ENCODE data around the gene RMDN3.

The RMDN3 gene, protein sequence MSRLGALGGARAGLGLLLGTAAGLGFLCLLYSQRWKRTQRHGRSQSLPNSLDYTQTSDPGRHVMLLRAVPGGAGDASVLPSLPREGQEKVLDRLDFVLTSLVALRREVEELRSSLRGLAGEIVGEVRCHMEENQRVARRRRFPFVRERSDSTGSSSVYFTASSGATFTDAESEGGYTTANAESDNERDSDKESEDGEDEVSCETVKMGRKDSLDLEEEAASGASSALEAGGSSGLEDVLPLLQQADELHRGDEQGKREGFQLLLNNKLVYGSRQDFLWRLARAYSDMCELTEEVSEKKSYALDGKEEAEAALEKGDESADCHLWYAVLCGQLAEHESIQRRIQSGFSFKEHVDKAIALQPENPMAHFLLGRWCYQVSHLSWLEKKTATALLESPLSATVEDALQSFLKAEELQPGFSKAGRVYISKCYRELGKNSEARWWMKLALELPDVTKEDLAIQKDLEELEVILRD

DNA sequence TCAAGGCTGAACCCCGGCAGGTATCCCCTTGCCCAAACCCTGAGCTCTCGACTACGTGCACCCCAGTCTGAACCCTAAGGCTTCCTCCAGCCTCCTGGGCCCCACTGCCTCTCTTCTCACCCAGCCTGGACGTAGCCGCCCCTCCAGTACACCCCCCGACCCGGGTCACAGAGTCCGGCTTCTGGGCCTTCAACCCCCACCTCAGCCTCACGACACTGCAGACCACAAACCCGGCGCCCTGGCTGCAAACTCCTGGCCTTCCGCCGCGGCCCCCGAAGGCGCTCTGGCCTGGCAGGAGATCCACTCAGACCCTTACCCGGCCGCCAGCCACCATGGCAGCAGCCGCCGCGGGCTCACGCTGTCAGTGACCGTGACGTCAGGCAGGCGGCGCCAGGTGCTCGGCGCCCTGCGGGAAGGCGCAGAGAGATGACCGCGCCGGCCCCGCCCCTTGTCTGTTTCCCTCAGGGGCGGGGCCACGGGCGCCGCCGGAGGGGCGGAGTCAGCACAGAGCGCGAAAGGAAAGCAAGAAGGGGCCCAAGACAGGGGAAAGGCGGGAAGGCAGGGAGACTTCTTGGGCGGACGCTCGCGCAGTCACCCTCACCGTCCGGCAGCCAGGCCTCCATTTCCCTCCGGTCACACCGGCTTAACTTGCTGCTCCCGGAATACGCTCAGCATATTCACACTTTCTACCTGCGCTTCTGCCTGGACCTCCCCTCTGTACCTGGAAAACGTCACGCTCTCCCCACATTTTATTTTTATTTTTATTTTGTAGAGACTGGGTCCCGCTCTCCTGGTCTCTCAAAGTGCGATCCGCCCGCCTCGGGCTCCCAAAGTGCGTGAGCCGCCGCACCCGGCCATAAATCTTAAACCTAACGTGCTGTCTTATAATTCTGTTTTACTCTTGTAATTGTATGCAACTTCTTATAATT lies at the start of gene RMDN3:
RMDN3 (minus strand) TSS at position 372 of the 929 bp plus-strand sequence. CDS start 471 bp downstream, outside the sequence.
- Histone ChIP-seq H3K9ac (ENCODE audit: insufficient read length, low read depth) (peak within 1 kb of the TSS; percentile 95), H3K36me3 (ENCODE audit: insufficient read depth, insufficient read length, low read length) (peaks cover 20% of the 10 kb centered on the region), H3K4me1 (ENCODE audit: insufficient read depth, insufficient read length) (no peaks in the 10 kb centered on the region), H3K27me3 (ENCODE audit: insufficient read depth, insufficient read length) (no peaks in the 10 kb centered on the region), H3K9me3 (ENCODE audit: insufficient read depth, low read length) (no peaks in the 10 kb centered on the region), H3K4me3 (ENCODE audit: insufficient read length, low read depth) (peak within 1 kb of the TSS; percentile 77)
- no peak for TF ChIP-seq ZNF274 (IDR thresholded peaks at IDR 0.05; ENCODE audit: low read depth, low read length)
- peak; percentile 7 for TF ChIP-seq YY1 (IDR thresholded peaks at IDR 0.05; ENCODE audit: insufficient read depth, insufficient read length)
- TF ChIP-seq SUZ12 (IDR thresholded peaks at IDR 0.05; ENCODE audit: extremely low read depth, insufficient read depth, insufficient read length), result no peak
- peak; percentile 84 for DNase-seq (ENCODE audit: low read depth, low spot score)

DNA sequence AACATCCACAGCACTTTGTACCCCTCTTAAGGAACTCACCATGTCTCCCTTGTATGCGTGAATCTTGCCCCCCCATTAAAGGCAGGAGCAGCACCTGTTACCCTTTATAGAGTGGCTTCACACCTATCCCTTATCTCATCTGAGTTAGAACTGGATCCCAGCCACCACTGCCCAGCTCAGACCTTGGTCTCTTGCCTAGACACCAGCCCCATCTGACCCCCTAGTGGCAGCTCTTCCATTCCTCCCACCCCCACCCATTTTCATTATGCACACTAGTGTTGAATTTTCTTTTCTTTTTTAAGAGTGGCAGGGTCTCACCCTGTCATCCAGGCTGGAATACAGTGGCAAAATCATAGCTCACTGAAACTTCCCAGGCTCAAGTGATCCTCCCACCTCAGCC lies 48.6 kb upstream of the RMDN3 start:
- H3K9ac ChIP-seq (ENCODE audit: insufficient read length, low read depth), result no peak overlapping the region
- H3K36me3 ChIP-seq (ENCODE audit: insufficient read depth, insufficient read length, low read length), result peaks cover 18% of the 10 kb centered on the region
- TF ChIP-seq ZNF274 (IDR thresholded peaks at IDR 0.05; ENCODE audit: low read depth, low read length), result no peak
- TF ChIP-seq SUZ12 (IDR thresholded peaks at IDR 0.05; ENCODE audit: extremely low read depth, insufficient read depth, insufficient read length), result no peak
- TF ChIP-seq YY1 (IDR thresholded peaks at IDR 0.05; ENCODE audit: insufficient read depth, insufficient read length), result no peak
- H3K27me3 ChIP-seq (ENCODE audit: insufficient read depth, insufficient read length), result no peaks in the 10 kb centered on the region
- H3K9me3 ChIP-seq (ENCODE audit: insufficient read depth, low read length), result no peaks in the 10 kb centered on the region
- DNase-seq (ENCODE audit: low read depth, low spot score), result no peak
- H3K4me1 ChIP-seq (ENCODE audit: insufficient read depth, insufficient read length), result peaks cover 3% of the 10 kb centered on the region
- H3K4me3 ChIP-seq (ENCODE audit: insufficient read length, low read depth), result no peak overlapping the region

DNA sequence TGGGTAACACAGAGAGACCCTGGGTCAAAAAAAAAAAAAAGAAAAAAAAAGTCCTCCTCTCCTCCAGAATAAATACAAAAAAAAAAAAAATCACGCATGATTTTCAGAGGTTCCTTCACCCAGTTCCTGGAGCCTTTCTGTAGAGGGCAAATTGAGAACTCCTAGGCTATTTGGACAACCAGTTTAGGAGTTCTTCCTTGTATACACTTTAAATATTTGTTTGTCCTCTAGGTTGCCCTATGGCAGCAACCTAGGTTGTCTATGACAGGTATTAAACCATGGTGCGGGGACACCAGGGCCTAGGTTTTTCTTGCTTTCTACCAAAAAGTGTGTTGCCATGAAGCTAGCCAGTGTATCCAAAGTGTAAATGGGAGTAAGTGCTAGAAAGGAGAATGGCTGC lies 48.0 kb upstream of the RMDN3 start:
- Histone ChIP-seq H3K9me3 (ENCODE audit: insufficient read depth, low read length) (no peaks in the 10 kb centered on the region), H3K27me3 (ENCODE audit: insufficient read depth, insufficient read length) (no peaks in the 10 kb centered on the region), H3K4me3 (ENCODE audit: insufficient read length, low read depth) (no peak overlapping the region), H3K36me3 (ENCODE audit: insufficient read depth, insufficient read length, low read length) (peaks cover 18% of the 10 kb centered on the region), H3K4me1 (ENCODE audit: insufficient read depth, insufficient read length) (peaks cover under 1% of the 10 kb centered on the region), H3K9ac (ENCODE audit: insufficient read length, low read depth) (no peak overlapping the region)
- no peak for TF ChIP-seq ZNF274 (IDR thresholded peaks at IDR 0.05; ENCODE audit: low read depth, low read length)
- no peak for TF ChIP-seq SUZ12 (IDR thresholded peaks at IDR 0.05; ENCODE audit: extremely low read depth, insufficient read depth, insufficient read length)
- no peak for TF ChIP-seq YY1 (IDR thresholded peaks at IDR 0.05; ENCODE audit: insufficient read depth, insufficient read length)
- DNase-seq (ENCODE audit: low read depth, low spot score), result no peak

DNA sequence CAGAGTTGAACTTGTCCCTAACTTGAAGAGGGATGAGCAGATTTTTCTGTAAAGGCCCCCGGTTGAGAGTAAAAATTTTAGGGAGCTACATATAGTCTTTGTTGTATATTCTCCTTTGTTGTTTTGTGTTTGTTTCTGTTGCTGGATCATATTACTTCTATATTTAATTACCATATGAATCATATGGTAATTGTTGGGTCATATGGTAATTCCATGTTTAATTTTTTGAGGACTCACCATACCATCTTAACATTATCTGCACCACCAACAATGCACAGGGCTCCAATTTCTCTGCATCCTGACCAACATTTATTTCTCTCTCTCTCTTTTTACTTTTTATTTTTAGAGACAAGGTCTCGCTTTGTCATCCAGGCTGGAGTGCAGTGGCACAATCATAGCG lies 44.5 kb upstream of the RMDN3 start:
- TF ChIP-seq YY1 (IDR thresholded peaks at IDR 0.05; ENCODE audit: insufficient read depth, insufficient read length) (no peak), ZNF274 (IDR thresholded peaks at IDR 0.05; ENCODE audit: low read depth, low read length) (no peak), SUZ12 (IDR thresholded peaks at IDR 0.05; ENCODE audit: extremely low read depth, insufficient read depth, insufficient read length) (no peak)
- Histone ChIP-seq H3K36me3 (ENCODE audit: insufficient read depth, insufficient read length, low read length) (peaks cover 18% of the 10 kb centered on the region), H3K4me1 (ENCODE audit: insufficient read depth, insufficient read length) (no peaks in the 10 kb centered on the region), H3K9ac (ENCODE audit: insufficient read length, low read depth) (no peak overlapping the region), H3K4me3 (ENCODE audit: insufficient read length, low read depth) (no peak overlapping the region), H3K9me3 (ENCODE audit: insufficient read depth, low read length) (no peaks in the 10 kb centered on the region), H3K27me3 (ENCODE audit: insufficient read depth, insufficient read length) (no peaks in the 10 kb centered on the region)
- no peak for DNase-seq (ENCODE audit: low read depth, low spot score)

DNA sequence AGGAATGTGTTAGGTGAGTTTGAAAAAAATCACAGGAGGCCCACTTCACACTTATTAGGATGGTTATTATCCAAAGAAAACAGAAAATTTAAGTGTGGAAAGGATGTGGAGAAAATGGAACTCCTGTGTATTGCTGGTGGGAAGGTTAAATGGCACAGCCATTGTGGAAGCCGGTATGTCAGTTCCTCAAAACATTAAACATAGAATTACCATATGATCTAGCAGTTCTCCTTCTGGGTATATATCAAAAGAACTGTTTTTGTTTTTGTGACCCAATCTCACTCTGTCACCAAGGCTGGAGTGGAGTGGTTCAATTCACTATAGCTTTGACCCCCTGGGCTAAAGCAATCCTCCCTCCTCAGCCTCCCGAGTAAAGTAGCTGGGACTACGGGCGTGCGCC lies 41.5 kb upstream of the RMDN3 start:
- H3K4me1 ChIP-seq (ENCODE audit: insufficient read depth, insufficient read length), result peaks cover 2% of the 10 kb centered on the region
- TF ChIP-seq ZNF274 (IDR thresholded peaks at IDR 0.05; ENCODE audit: low read depth, low read length), result no peak
- TF ChIP-seq SUZ12 (IDR thresholded peaks at IDR 0.05; ENCODE audit: extremely low read depth, insufficient read depth, insufficient read length), result no peak
- TF ChIP-seq YY1 (IDR thresholded peaks at IDR 0.05; ENCODE audit: insufficient read depth, insufficient read length), result no peak
- no peak for DNase-seq (ENCODE audit: low read depth, low spot score)

DNA sequence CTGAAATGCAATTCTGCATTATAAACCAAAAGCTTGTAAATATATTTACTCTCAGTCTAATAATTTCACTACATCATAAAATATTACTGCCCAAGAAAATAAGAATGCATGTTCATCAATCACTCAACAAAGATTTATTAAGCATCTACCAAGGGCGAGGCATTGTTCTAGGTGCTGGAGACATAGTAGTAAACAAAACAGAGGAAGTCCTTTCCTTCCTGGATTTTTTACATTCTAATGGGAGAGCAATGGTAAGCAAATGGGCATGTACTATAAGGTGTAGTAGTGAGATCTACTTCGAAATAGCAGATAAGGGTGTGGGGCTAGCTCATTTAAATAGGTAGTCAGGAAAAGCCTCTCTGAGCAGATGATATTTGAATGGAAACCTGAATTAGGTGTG lies 41.0 kb upstream of the RMDN3 start:
- Histone ChIP-seq H3K27me3 (ENCODE audit: insufficient read depth, insufficient read length) (no peaks in the 10 kb centered on the region), H3K9ac (ENCODE audit: insufficient read length, low read depth) (no peak overlapping the region), H3K36me3 (ENCODE audit: insufficient read depth, insufficient read length, low read length) (peaks cover 10% of the 10 kb centered on the region), H3K4me1 (ENCODE audit: insufficient read depth, insufficient read length) (peaks cover 2% of the 10 kb centered on the region), H3K9me3 (ENCODE audit: insufficient read depth, low read length) (no peaks in the 10 kb centered on the region), H3K4me3 (ENCODE audit: insufficient read length, low read depth) (no peak overlapping the region)
- DNase-seq (ENCODE audit: low read depth, low spot score), result no peak
- TF ChIP-seq SUZ12 (IDR thresholded peaks at IDR 0.05; ENCODE audit: extremely low read depth, insufficient read depth, insufficient read length) (no peak), ZNF274 (IDR thresholded peaks at IDR 0.05; ENCODE audit: low read depth, low read length) (no peak), YY1 (IDR thresholded peaks at IDR 0.05; ENCODE audit: insufficient read depth, insufficient read length) (no peak)

More for the DNA sequence above, 41.5 kb upstream of the RMDN3 start:
- Histone ChIP-seq H3K27me3 (ENCODE audit: insufficient read depth, insufficient read length) (no peaks in the 10 kb centered on the region), H3K9me3 (ENCODE audit: insufficient read depth, low read length) (no peaks in the 10 kb centered on the region), H3K4me3 (ENCODE audit: insufficient read length, low read depth) (no peak overlapping the region), H3K36me3 (ENCODE audit: insufficient read depth, insufficient read length, low read length) (peaks cover 12% of the 10 kb centered on the region), H3K9ac (ENCODE audit: insufficient read length, low read depth) (no peak overlapping the region)
